Airway epithelial cell (primary cell): ENCODE measurements around the gene CCPG1. TPM values are rescaled to one million over a fixed set of nuclear protein-coding genes. Genes with fewer than 3 reads are reported as not detected.

Experiments
- total RNA-seq: library from RNA; depleted of rRNA; stranded (reverse); fragments of >200 nt; gene quantifications from 2 replicates; pipeline ENCODE4 v1.2.3, GENCODE V29; 2015

The CCPG1 gene
- total RNA-seq: 12.3 and 18.7 TPM in 2 replicates

GRCh38 chr15:55408012-55408928, at the start of gene CCPG1, which contains the start of gene PIERCE2:
TSS of gene CCPG1 (minus strand) at chr15:55408359. CDS start at chr15:55389424, 18,935 bp downstream.
TSS of gene PIERCE2 (plus strand) at chr15:55408495. CDS start at chr15:55408769, 274 bp downstream.

GRCh38 chr15:55318588-55319494, 89.3 kb downstream of the CCPG1 start, which contains the start of the genes PIGB and PIGBOS1:
TSS of gene PIGB (plus strand) at chr15:55319222. CDS start at chr15:55319251, 29 bp downstream.
TSS of gene PIGBOS1 (minus strand) at chr15:55319123. CDS start at chr15:55317792, 1,331 bp downstream.

Other genes starting within 250 kb of the CCPG1 start
- 56.6 and 70.0 TPM in 2 replicates for gene RSL24D1, start 211.4 kb downstream of the CCPG1 start, total RNA-seq
- gene RAB27A, start 118.5 kb downstream of the CCPG1 start, total RNA-seq: 2.7 and 4.5 TPM in 2 replicates
- gene PIGBOS1, start 89.2 kb downstream of the CCPG1 start, total RNA-seq: 4.3 and 9.5 TPM in 2 replicates
- gene PIGB, start 89.1 kb downstream of the CCPG1 start, total RNA-seq: 7.4 and 9.0 TPM in 2 replicates
- 0.51 and 1.5 TPM in 2 replicates for gene PIERCE2, start 136 bp upstream of the CCPG1 start, total RNA-seq
- gene DNAAF4, start 99.9 kb upstream of the CCPG1 start, total RNA-seq: 0.74 and 4.5 TPM in 2 replicates
- gene PYGO1, start 180.0 kb upstream of the CCPG1 start, total RNA-seq: 0.33 and 0.49 TPM in 2 replicates